Parathyroid adenoma (tissue), 2 donors: ENCODE measurements around the gene DTNB.

Source experiments
- H2AFZ ChIP-seq: fragments of 300-600 bp; sonication (generic); one replicate; pipeline ENCODE4 v1.7.0; 2017; ENCODE audit warnings: antibody characterized with exemption, mild to moderate bottlenecking
- H3K27ac ChIP-seq: fragments of 300-600 bp; sonication (generic); one replicate; pipeline ENCODE4 v1.7.0; 2017
- H3K27me3 ChIP-seq: fragments of 300-600 bp; sonication (generic); one replicate; pipeline ENCODE4 v1.7.0; 2017; ENCODE audit warnings: low read length; ENCODE audit not compliant: control insufficient read depth, insufficient read depth
- H3K36me3 ChIP-seq: fragments of 300-600 bp; sonication (generic); one replicate; pipeline ENCODE4 v1.7.0; 2017; ENCODE audit warnings: low read length; ENCODE audit not compliant: control insufficient read depth, insufficient read depth
- H3K4me1 ChIP-seq: fragments of 300-600 bp; sonication (generic); one replicate; pipeline ENCODE4 v1.7.0; 2017; ENCODE audit warnings: control low read depth
- H3K4me2 ChIP-seq: fragments of 300-600 bp; sonication (generic); one replicate; pipeline ENCODE4 v1.7.0; 2017; ENCODE audit warnings: low read length
- H3K4me3 ChIP-seq: fragments of 300-600 bp; sonication (generic); one replicate; pipeline ENCODE4 v1.7.0; 2017; ENCODE audit warnings: low read depth, low read length
- H3K79me2 ChIP-seq: fragments of 300-600 bp; sonication (generic); one replicate; pipeline ENCODE4 v1.7.0; 2017; ENCODE audit warnings: control low read depth
- H3K9ac ChIP-seq: fragments of 300-600 bp; sonication (generic); one replicate; pipeline ENCODE4 v1.7.0; 2017; ENCODE audit warnings: mild to moderate bottlenecking
- H3K9me3 ChIP-seq: fragments of 300-600 bp; sonication (generic); one replicate; pipeline ENCODE4 v1.7.0; 2017; ENCODE audit warnings: low read length; ENCODE audit not compliant: control insufficient read depth
- CTCF ChIP-seq: fragments of 300-600 bp; sonication (generic); IDR thresholded peaks from one replicate; pipeline ENCODE4 v1.7.0; 2017; ENCODE audit warnings: antibody characterized with exemption, mild to moderate bottlenecking
- donor health status: primary hyperparathyroidism.

Gene DTNB

GRCh38 chr2:25387876-25388449 is 285.4 kb downstream of the DTNB start:
- Histone ChIP-seq H3K27me3 (no peaks in the 10 kb centered on the region), H3K4me3 (no peak overlapping the region), H3K4me2 (no peak overlapping the region), H3K9ac (no peak overlapping the region), H3K4me1 (no peaks in the 10 kb centered on the region), H3K9me3 (no peaks in the 10 kb centered on the region), H3K79me2 (no peaks in the 10 kb centered on the region), H3K27ac (no peak overlapping the region), H2AFZ (no peak overlapping the region), H3K36me3 (no peaks in the 10 kb centered on the region)
- no peak for TF ChIP-seq CTCF

GRCh38 chr2:25386971-25387875 is 286.2 kb downstream of the DTNB start:
- Histone ChIP-seq H2AFZ (no peak overlapping the region), H3K4me1 (no peaks in the 10 kb centered on the region), H3K27ac (no peak overlapping the region), H3K4me2 (no peak overlapping the region), H3K79me2 (no peaks in the 10 kb centered on the region), H3K27me3 (no peaks in the 10 kb centered on the region), H3K4me3 (no peak overlapping the region), H3K36me3 (no peaks in the 10 kb centered on the region), H3K9ac (no peak overlapping the region), H3K9me3 (no peaks in the 10 kb centered on the region)
- no peak for TF ChIP-seq CTCF

GRCh38 chr2:25385910-25386309 is 287.5 kb downstream of the DTNB start:
- TF ChIP-seq CTCF, result no peak
- H3K79me2 ChIP-seq, result no peaks in the 10 kb centered on the region
- H3K27ac ChIP-seq, result no peak overlapping the region
- no peaks in the 10 kb centered on the region for H3K27me3 ChIP-seq
- no peak overlapping the region for H3K4me3 ChIP-seq
- no peaks in the 10 kb centered on the region for H3K4me1 ChIP-seq
- no peak overlapping the region for H3K4me2 ChIP-seq
- H3K9ac ChIP-seq, result no peak overlapping the region
- no peaks in the 10 kb centered on the region for H3K9me3 ChIP-seq
- H3K36me3 ChIP-seq, result no peaks in the 10 kb centered on the region
- H2AFZ ChIP-seq, result no peak overlapping the region

GRCh38 chr2:25383806-25384205 is 289.6 kb downstream of the DTNB start:
- no peak for TF ChIP-seq CTCF
- H3K27me3 ChIP-seq, result no peaks in the 10 kb centered on the region

More at GRCh38 chr2:25383806-25384205, 289.6 kb downstream of the DTNB start:
- Histone ChIP-seq H3K4me3 (no peak overlapping the region), H3K9me3 (no peaks in the 10 kb centered on the region), H2AFZ (no peak overlapping the region), H3K4me1 (no peaks in the 10 kb centered on the region), H3K4me2 (no peak overlapping the region), H3K9ac (no peak overlapping the region), H3K79me2 (no peaks in the 10 kb centered on the region), H3K36me3 (no peaks in the 10 kb centered on the region), H3K27ac (no peak overlapping the region)
